ENCODE measurements around the gene CHD2.

CHD2 gene

GRCh38 chr15:92899948-92900730, at the start of gene CHD2:
TSS of gene CHD2 (plus strand) at chr15:92900324. CDS start at chr15:92901238, 914 bp downstream.
- Histone ChIP-seq H3K9ac (ENCODE audit: low read depth, low read length) (peak within 1 kb of the TSS; percentile 93), H3K79me2 (ENCODE audit: insufficient read depth, low read length) (peaks cover 96% of the 10 kb centered on the region), H3K4me2 (ENCODE audit: insufficient read depth, low read length) (peak within 1 kb of the TSS; percentile 80), H4K20me1 (ENCODE audit: insufficient read depth, low read length) (peaks cover 2% of the 10 kb centered on the region; the same call in 1 of the 2 replicates), H3K4me1 (ENCODE audit: insufficient read depth, low read length) (peaks cover 51% of the 10 kb centered on the region), H2AFZ (ENCODE audit: low read depth, low read length) (peak within 1 kb of the TSS; percentile 67; the same call in 1 of the 2 replicates), H3K27me3 (ENCODE audit: insufficient read depth, low read length, poor library complexity) (no peaks in the 10 kb centered on the region), H3K36me3 (ENCODE audit: insufficient read depth, low read length) (peaks cover 45% of the 10 kb centered on the region), H3K9me3 (ENCODE audit: insufficient read depth, low read length, severe bottlenecking) (no peaks in the 10 kb centered on the region), H3K4me3 (ENCODE audit: low read depth in 1 of 2, low read length in 2 of 2) (peak within 1 kb of the TSS; percentile 80 to 96), H3K27ac (ENCODE audit: low read length) (peak within 1 kb of the TSS; percentile 99)
- no peak for TF ChIP-seq EZH2 (IDR thresholded peaks at IDR 0.05; ENCODE audit: borderline replicate concordance, low read depth, low read length, severe bottlenecking)
- TF ChIP-seq CTCF (IDR thresholded peaks at IDR 0.05; ENCODE audit: borderline replicate concordance, extremely low read depth, low read length, poor library complexity, severe bottlenecking): no peak
- DNase-seq: peak; percentile 78
- ATAC-seq (ENCODE audit: insufficient read depth, low read depth): peak; percentile 76

- Histone ChIP-seq H3K4me3 (ENCODE audit: low read depth in 1 of 2, low read length in 2 of 2) (no peak overlapping the region), H2AFZ (ENCODE audit: low read depth, low read length) (no peak overlapping the region), H3K79me2 (ENCODE audit: insufficient read depth, low read length) (no peaks in the 10 kb centered on the region), H4K20me1 (ENCODE audit: insufficient read depth, low read length) (no peaks in the 10 kb centered on the region), H3K4me1 (ENCODE audit: insufficient read depth, low read length) (peaks cover 7% of the 10 kb centered on the region), H3K4me2 (ENCODE audit: insufficient read depth, low read length) (no peak overlapping the region), H3K9me3 (ENCODE audit: insufficient read depth, low read length, severe bottlenecking) (no peaks in the 10 kb centered on the region), H3K9ac (ENCODE audit: low read depth, low read length) (no peak overlapping the region), H3K27ac (ENCODE audit: low read length) (no peak overlapping the region), H3K27me3 (ENCODE audit: insufficient read depth, low read length, poor library complexity) (no peaks in the 10 kb centered on the region), H3K36me3 (ENCODE audit: insufficient read depth, low read length) (no peaks in the 10 kb centered on the region)
- no peak for TF ChIP-seq CTCF (IDR thresholded peaks at IDR 0.05; ENCODE audit: borderline replicate concordance, extremely low read depth, low read length, poor library complexity, severe bottlenecking)
- TF ChIP-seq EZH2 (IDR thresholded peaks at IDR 0.05; ENCODE audit: borderline replicate concordance, low read depth, low read length, severe bottlenecking): no peak
- DNase-seq (no peak), ATAC-seq (ENCODE audit: insufficient read depth, low read depth) (no peak)
These were observed 46.9 kb upstream of the CHD2 start for GRCh38 chr15:92853222-92853621.

GRCh38 chr15:92861742-92862141, 38.4 kb upstream of the CHD2 start:
- H3K27ac ChIP-seq (ENCODE audit: low read length): no peak overlapping the region
- ATAC-seq (ENCODE audit: insufficient read depth, low read depth) (no peak), DNase-seq (no peak)
- no peaks in the 10 kb centered on the region for H3K4me1 ChIP-seq (ENCODE audit: insufficient read depth, low read length)
- no peak overlapping the region for H3K9ac ChIP-seq (ENCODE audit: low read depth, low read length)
- no peaks in the 10 kb centered on the region for H3K79me2 ChIP-seq (ENCODE audit: insufficient read depth, low read length)
- H3K9me3 ChIP-seq (ENCODE audit: insufficient read depth, low read length, severe bottlenecking): peaks cover 9% of the 10 kb centered on the region
- H3K27me3 ChIP-seq (ENCODE audit: insufficient read depth, low read length, poor library complexity): no peaks in the 10 kb centered on the region
- H3K36me3 ChIP-seq (ENCODE audit: insufficient read depth, low read length): no peaks in the 10 kb centered on the region
- no peak overlapping the region for H3K4me2 ChIP-seq (ENCODE audit: insufficient read depth, low read length)
- H3K4me3 ChIP-seq (ENCODE audit: low read depth in 1 of 2, low read length in 2 of 2): no peak overlapping the region
- no peak overlapping the region for H2AFZ ChIP-seq (ENCODE audit: low read depth, low read length)
- TF ChIP-seq EZH2 (IDR thresholded peaks at IDR 0.05; ENCODE audit: borderline replicate concordance, low read depth, low read length, severe bottlenecking) (no peak), CTCF (IDR thresholded peaks at IDR 0.05; ENCODE audit: borderline replicate concordance, extremely low read depth, low read length, poor library complexity, severe bottlenecking) (no peak)
- no peaks in the 10 kb centered on the region for H4K20me1 ChIP-seq (ENCODE audit: insufficient read depth, low read length)
